HepG2 (cell line): Measurements from ENCODE around the gene HACE1. TPM values are rescaled to one million over a fixed set of nuclear protein-coding genes. Genes with fewer than 3 reads are reported as not detected.

Experiments
- ELF4 ChIP-seq: sonication (generic); formaldehyde crosslinking; IDR thresholded peaks from 2 replicates; pipeline ENCODE4 v1.5.0; 2020; ENCODE audit warnings: missing genetic modification reagents, mild to moderate bottlenecking, moderate library complexity, borderline replicate concordance
- TOPORS ChIP-seq: sonication (generic); formaldehyde crosslinking; IDR thresholded peaks from 2 replicates; pipeline ENCODE4 v1.8.0; 2023; ENCODE audit warnings: mild to moderate bottlenecking, missing genetic modification reagents
- ZNF30 ChIP-seq: sonication (generic); formaldehyde crosslinking; IDR thresholded peaks from 2 replicates; pipeline ENCODE4 v1.5.0; 2020; ENCODE audit warnings: mild to moderate bottlenecking, missing genetic modification reagents
- polyA plus RNA-seq, 8 experiments: library from polyadenylated mRNA; depleted of rRNA in 3 of 8; stranded (reverse) in 7 of 8; unstranded in 1 of 8; fragments of >200 nt; fragmentation: Illumina TruSeq in 4 of 8; extraction: Trizol in 4 of 8; gene quantifications; 2 replicates each; pipeline versions ENCODE4 v1.2.1 to v1.2.3, GENCODE V29; 2011 to 2016; ENCODE audit warnings: low read depth in 4 of 8, missing spikeins in 1 of 8, mixed read lengths in 1 of 8; ENCODE audit not compliant: insufficient read depth in 1 of 8
- total RNA-seq, 5 experiments: library from RNA; depleted of rRNA; stranded (reverse); fragments of >200 nt; fragmentation: Illumina TruSeq; extraction: Trizol; gene quantifications; 2 replicates each; pipeline ENCODE4 v1.2.3, GENCODE V29; 2016; ENCODE audit warnings: low read depth in 1 of 5
- TF ChIP-seq, protein P1 (sequence below): sonication (generic); formaldehyde crosslinking; IDR thresholded peaks from 2 replicates; pipeline ENCODE4 v1.4.0; 2020; ENCODE audit warnings: missing genetic modification reagents
- TF ChIP-seq, protein P2 (sequence below): sonication (generic); formaldehyde crosslinking; IDR thresholded peaks from 2 replicates; pipeline ENCODE4 v1.4.0; 2020; ENCODE audit warnings: mild to moderate bottlenecking, missing genetic modification reagents, borderline replicate concordance
- TF ChIP-seq, protein P3 (sequence below): sonication (generic); formaldehyde crosslinking; IDR thresholded peaks from 2 replicates; pipeline ENCODE4 v1.4.0; 2020; ENCODE audit warnings: missing genetic modification reagents, borderline replicate concordance
- TF ChIP-seq, protein P4 (sequence below), 2 experiments: sonication (generic) in 1 of 2; formaldehyde crosslinking in 1 of 2; IDR thresholded peaks; 2 replicates each; pipeline versions ENCODE4 v1.4.0 to v1.6.1; 2018 to 2020; ENCODE audit warnings: missing genetic modification reagents in 2 of 2, borderline replicate concordance in 1 of 2, low read depth in 1 of 2, mild to moderate bottlenecking in 1 of 2, missing biosample characterization in 1 of 2

The HACE1 gene
- total and polyA plus RNA-seq, 2 of the 13 experiments (the other 11 are each of a cell fraction or from before 2014, with no cell fraction given), result 8.9 to 11.4 TPM

DNA sequence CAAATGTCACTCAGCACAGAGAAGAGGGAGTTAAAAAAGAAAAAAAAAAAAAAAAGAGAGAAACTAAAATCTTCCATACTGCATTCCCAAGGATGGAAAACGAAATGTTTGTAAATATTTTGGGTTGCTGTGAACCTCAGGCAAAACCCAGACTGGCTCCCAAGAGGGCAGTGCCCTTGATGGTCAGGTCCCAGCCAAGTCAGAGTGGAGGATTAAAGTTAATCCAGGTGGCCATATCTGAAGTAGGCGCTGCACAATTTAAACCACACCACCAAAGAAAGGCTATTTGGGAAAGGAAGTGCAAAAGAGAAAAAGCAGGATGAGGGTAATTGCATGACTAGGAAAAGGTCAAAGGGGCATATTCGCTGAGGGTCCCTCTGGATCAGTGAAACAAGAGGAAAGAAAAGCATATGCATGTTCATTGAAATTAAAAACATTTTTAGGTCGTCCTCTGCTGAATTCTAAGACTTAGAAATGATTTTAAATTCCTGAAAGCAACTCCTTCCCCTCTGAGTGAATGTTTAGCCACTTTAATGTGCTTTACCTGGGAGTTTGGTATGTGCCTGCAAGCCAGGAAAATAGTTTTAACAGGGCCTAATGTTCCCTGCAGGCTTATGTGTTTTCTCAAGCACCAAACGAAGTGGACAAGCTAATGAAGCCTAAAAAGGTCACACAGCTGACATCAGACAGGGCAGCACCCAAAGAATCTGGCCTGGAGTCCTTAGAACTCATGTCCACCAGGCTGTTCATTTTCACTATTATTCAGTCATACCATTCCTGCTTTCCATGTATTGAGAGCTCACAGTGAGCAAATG is 159.1 kb downstream of the HACE1 start (continued):
- TF ChIP-seq, protein P1, sequence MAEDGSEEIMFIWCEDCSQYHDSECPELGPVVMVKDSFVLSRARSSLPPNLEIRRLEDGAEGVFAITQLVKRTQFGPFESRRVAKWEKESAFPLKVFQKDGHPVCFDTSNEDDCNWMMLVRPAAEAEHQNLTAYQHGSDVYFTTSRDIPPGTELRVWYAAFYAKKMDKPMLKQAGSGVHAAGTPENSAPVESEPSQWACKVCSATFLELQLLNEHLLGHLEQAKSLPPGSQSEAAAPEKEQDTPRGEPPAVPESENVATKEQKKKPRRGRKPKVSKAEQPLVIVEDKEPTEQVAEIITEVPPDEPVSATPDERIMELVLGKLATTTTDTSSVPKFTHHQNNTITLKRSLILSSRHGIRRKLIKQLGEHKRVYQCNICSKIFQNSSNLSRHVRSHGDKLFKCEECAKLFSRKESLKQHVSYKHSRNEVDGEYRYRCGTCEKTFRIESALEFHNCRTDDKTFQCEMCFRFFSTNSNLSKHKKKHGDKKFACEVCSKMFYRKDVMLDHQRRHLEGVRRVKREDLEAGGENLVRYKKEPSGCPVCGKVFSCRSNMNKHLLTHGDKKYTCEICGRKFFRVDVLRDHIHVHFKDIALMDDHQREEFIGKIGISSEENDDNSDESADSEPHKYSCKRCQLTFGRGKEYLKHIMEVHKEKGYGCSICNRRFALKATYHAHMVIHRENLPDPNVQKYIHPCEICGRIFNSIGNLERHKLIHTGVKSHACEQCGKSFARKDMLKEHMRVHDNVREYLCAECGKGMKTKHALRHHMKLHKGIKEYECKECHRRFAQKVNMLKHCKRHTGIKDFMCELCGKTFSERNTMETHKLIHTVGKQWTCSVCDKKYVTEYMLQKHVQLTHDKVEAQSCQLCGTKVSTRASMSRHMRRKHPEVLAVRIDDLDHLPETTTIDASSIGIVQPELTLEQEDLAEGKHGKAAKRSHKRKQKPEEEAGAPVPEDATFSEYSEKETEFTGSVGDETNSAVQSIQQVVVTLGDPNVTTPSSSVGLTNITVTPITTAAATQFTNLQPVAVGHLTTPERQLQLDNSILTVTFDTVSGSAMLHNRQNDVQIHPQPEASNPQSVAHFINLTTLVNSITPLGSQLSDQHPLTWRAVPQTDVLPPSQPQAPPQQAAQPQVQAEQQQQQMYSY (CRISPR knock-in tag), result no peak
- TF ChIP-seq, protein P2, sequence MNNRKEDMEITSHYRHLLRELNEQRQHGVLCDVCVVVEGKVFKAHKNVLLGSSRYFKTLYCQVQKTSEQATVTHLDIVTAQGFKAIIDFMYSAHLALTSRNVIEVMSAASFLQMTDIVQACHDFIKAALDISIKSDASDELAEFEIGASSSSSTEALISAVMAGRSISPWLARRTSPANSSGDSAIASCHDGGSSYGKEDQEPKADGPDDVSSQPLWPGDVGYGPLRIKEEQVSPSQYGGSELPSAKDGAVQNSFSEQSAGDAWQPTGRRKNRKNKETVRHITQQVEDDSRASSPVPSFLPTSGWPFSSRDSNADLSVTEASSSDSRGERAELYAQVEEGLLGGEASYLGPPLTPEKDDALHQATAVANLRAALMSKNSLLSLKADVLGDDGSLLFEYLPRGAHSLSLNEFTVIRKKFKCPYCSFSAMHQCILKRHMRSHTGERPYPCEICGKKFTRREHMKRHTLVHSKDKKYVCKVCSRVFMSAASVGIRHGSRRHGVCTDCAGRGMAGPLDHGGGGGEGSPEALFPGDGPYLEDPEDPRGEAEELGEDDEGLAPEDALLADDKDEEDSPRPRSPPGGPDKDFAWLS (CRISPR knock-in tag), result no peak
- TF ChIP-seq TOPORS (CRISPR knock-in tag) (no peak), ELF4 (CRISPR knock-in tag) (no peak), ZNF30 (no peak)
- TF ChIP-seq, protein P3, sequence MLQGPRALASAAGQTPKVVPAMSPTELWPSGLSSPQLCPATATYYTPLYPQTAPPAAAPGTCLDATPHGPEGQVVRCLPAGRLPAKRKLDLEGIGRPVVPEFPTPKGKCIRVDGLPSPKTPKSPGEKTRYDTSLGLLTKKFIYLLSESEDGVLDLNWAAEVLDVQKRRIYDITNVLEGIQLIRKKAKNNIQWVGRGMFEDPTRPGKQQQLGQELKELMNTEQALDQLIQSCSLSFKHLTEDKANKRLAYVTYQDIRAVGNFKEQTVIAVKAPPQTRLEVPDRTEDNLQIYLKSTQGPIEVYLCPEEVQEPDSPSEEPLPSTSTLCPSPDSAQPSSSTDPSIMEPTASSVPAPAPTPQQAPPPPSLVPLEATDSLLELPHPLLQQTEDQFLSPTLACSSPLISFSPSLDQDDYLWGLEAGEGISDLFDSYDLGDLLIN (CRISPR knock-in tag), result no peak
- TF ChIP-seq, protein P4, sequence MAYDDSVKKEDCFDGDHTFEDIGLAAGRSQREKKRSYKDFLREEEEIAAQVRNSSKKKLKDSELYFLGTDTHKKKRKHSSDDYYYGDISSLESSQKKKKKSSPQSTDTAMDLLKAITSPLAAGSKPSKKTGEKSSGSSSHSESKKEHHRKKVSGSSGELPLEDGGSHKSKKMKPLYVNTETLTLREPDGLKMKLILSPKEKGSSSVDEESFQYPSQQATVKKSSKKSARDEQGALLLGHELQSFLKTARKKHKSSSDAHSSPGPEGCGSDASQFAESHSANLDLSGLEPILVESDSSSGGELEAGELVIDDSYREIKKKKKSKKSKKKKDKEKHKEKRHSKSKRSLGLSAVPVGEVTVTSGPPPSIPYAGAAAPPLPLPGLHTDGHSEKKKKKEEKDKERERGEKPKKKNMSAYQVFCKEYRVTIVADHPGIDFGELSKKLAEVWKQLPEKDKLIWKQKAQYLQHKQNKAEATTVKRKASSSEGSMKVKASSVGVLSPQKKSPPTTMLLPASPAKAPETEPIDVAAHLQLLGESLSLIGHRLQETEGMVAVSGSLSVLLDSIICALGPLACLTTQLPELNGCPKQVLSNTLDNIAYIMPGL (CRISPR knock-in tag; IDR thresholded peaks at IDR 0.05; ENCODE audit: borderline replicate concordance in 1 of 2, low read depth in 1 of 2), result no peak
